ENCODE results near the gene RPS18. TPM values are rescaled to one million over a fixed set of nuclear protein-coding genes. Genes with fewer than 3 reads are reported as not detected.

The RPS18 gene
- total and polyA plus RNA-seq, 10 of the 15 experiments (the other 5 are each of a cell fraction or from before 2014, with no cell fraction given): 4,228 to 20,828 (median 7,406) TPM

GRCh38 chr6:33288921-33289783 lies 17.3 kb downstream of the RPS18 start, which contains the start of the genes PFDN6 and WDR46 (continued):
- TF ChIP-seq CUX1 (IDR thresholded peaks at IDR 0.05; ENCODE audit: insufficient replicate concordance, low read depth, low read length): no peak
- TF ChIP-seq PRDM15 (CRISPR knock-in tag; IDR thresholded peaks at IDR 0.05): no peak
- TF ChIP-seq ZNF217 (IDR thresholded peaks at IDR 0.05): no peak
- no peak for TF ChIP-seq CHD4 (IDR thresholded peaks at IDR 0.05)
- TF ChIP-seq BCL3 (IDR thresholded peaks at IDR 0.05; ENCODE audit: borderline replicate concordance, insufficient read depth, low read depth, low read length, poor library complexity, severe bottlenecking): no peak
- TF ChIP-seq, protein P1, sequence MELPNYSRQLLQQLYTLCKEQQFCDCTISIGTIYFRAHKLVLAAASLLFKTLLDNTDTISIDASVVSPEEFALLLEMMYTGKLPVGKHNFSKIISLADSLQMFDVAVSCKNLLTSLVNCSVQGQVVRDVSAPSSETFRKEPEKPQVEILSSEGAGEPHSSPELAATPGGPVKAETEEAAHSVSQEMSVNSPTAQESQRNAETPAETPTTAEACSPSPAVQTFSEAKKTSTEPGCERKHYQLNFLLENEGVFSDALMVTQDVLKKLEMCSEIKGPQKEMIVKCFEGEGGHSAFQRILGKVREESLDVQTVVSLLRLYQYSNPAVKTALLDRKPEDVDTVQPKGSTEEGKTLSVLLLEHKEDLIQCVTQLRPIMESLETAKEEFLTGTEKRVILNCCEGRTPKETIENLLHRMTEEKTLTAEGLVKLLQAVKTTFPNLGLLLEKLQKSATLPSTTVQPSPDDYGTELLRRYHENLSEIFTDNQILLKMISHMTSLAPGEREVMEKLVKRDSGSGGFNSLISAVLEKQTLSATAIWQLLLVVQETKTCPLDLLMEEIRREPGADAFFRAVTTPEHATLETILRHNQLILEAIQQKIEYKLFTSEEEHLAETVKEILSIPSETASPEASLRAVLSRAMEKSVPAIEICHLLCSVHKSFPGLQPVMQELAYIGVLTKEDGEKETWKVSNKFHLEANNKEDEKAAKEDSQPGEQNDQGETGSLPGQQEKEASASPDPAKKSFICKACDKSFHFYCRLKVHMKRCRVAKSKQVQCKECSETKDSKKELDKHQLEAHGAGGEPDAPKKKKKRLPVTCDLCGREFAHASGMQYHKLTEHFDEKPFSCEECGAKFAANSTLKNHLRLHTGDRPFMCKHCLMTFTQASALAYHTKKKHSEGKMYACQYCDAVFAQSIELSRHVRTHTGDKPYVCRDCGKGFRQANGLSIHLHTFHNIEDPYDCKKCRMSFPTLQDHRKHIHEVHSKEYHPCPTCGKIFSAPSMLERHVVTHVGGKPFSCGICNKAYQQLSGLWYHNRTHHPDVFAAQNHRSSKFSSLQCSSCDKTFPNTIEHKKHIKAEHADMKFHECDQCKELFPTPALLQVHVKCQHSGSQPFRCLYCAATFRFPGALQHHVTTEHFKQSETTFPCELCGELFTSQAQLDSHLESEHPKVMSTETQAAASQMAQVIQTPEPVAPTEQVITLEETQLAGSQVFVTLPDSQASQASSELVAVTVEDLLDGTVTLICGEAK (IDR thresholded peaks at IDR 0.05; ENCODE audit: borderline replicate concordance): peak; percentile 99
- TF ChIP-seq IRF5 (IDR thresholded peaks at IDR 0.05; ENCODE audit: borderline replicate concordance): no peak
- TF ChIP-seq RUNX3 (IDR thresholded peaks at IDR 0.05; ENCODE audit: low read length): peak; percentile 63
- peak; percentile 95 for TF ChIP-seq MAX (IDR thresholded peaks at IDR 0.05; ENCODE audit: low read depth, low read length)
- no peak for TF ChIP-seq SUZ12 (IDR thresholded peaks at IDR 0.05; ENCODE audit: unreplicated experiment)
- TF ChIP-seq NR2C1 (IDR thresholded peaks at IDR 0.05): peak; percentile 99
